ENCODE data around the gene ARSD.
"Not testable (repeated sequence)": the region's sequence is repeated elsewhere in the genome, so short reads cannot be mapped to it uniquely, and the experiment has no call there.

Gene ARSD

GRCh38 chrX:2897311-2897689 is 31.8 kb downstream of the ARSD start:
- Histone ChIP-seq H3K36me3 (ENCODE audit: insufficient read depth, low read length) (peaks cover 8% of the 10 kb centered on the region), H3K27me3 (ENCODE audit: insufficient read depth, low read length) (no peaks in the 10 kb centered on the region), H2AFZ (ENCODE audit: low read depth, low read length) (no peak overlapping the region), H3K4me3 (ENCODE audit: low read length) (no peak overlapping the region), H3K4me1 (ENCODE audit: insufficient read depth, low read length) (peaks cover 7% of the 10 kb centered on the region), H3K9me3 (ENCODE audit: low read length) (peaks cover 5% of the 10 kb centered on the region)

GRCh38 chrX:2894885-2895292 is 34.2 kb downstream of the ARSD start:
- Histone ChIP-seq H3K9me3 (ENCODE audit: low read length) (no peaks in the 10 kb centered on the region), H3K36me3 (ENCODE audit: insufficient read depth, low read length) (peaks cover 8% of the 10 kb centered on the region), H3K27me3 (ENCODE audit: insufficient read depth, low read length) (no peaks in the 10 kb centered on the region), H3K4me1 (ENCODE audit: insufficient read depth, low read length) (peaks cover 13% of the 10 kb centered on the region), H3K4me3 (ENCODE audit: low read length) (no peak overlapping the region), H2AFZ (ENCODE audit: low read depth, low read length) (no peak overlapping the region)

GRCh38 chrX:2892816-2893215 is 36.3 kb downstream of the ARSD start:
- peaks cover 11% of the 10 kb centered on the region for H3K4me1 ChIP-seq (ENCODE audit: insufficient read depth, low read length)
- no peaks in the 10 kb centered on the region for H3K9me3 ChIP-seq (ENCODE audit: low read length)
- H3K27me3 ChIP-seq (ENCODE audit: insufficient read depth, low read length), result no peaks in the 10 kb centered on the region
- no peak overlapping the region for H2AFZ ChIP-seq (ENCODE audit: low read depth, low read length)
- peaks cover 8% of the 10 kb centered on the region for H3K36me3 ChIP-seq (ENCODE audit: insufficient read depth, low read length)
- H3K4me3 ChIP-seq (ENCODE audit: low read length), result no peak overlapping the region

- H3K27me3 ChIP-seq (ENCODE audit: insufficient read depth, low read length); H3K4me1 ChIP-seq (ENCODE audit: insufficient read depth, low read length); H3K9me3 ChIP-seq (ENCODE audit: low read length); H2AFZ ChIP-seq (ENCODE audit: low read depth, low read length); H3K4me3 ChIP-seq (ENCODE audit: low read length); H3K36me3 ChIP-seq (ENCODE audit: insufficient read depth, low read length): not testable (repeated sequence)
Measured at GRCh38 chrX:2890536-2891460, 38.3 kb downstream of the ARSD start.

GRCh38 chrX:2889706-2890490 is 39.2 kb downstream of the ARSD start:
- not testable (repeated sequence) for H2AFZ ChIP-seq (ENCODE audit: low read depth, low read length); H3K4me1 ChIP-seq (ENCODE audit: insufficient read depth, low read length); H3K4me3 ChIP-seq (ENCODE audit: low read length)

GRCh38 chrX:2889045-2889605 is 40.0 kb downstream of the ARSD start:
- Histone ChIP-seq H2AFZ (ENCODE audit: low read depth, low read length) (no peak overlapping the region), H3K4me3 (ENCODE audit: low read length) (no peak overlapping the region), H3K9me3 (ENCODE audit: low read length) (no peaks in the 10 kb centered on the region), H3K27me3 (ENCODE audit: insufficient read depth, low read length) (no peaks in the 10 kb centered on the region), H3K36me3 (ENCODE audit: insufficient read depth, low read length) (peaks cover 12% of the 10 kb centered on the region), H3K4me1 (ENCODE audit: insufficient read depth, low read length) (peaks cover 6% of the 10 kb centered on the region)

More at GRCh38 chrX:2889706-2890490, 39.2 kb downstream of the ARSD start:
- not testable (repeated sequence) for H3K36me3 ChIP-seq (ENCODE audit: insufficient read depth, low read length); H3K27me3 ChIP-seq (ENCODE audit: insufficient read depth, low read length); H3K9me3 ChIP-seq (ENCODE audit: low read length)

GRCh38 chrX:2888309-2888708 is 40.8 kb downstream of the ARSD start:
- Histone ChIP-seq H3K4me1 (ENCODE audit: insufficient read depth, low read length) (peaks cover 6% of the 10 kb centered on the region), H2AFZ (ENCODE audit: low read depth, low read length) (no peak overlapping the region), H3K4me3 (ENCODE audit: low read length) (no peak overlapping the region), H3K27me3 (ENCODE audit: insufficient read depth, low read length) (no peaks in the 10 kb centered on the region), H3K36me3 (ENCODE audit: insufficient read depth, low read length) (peaks cover 17% of the 10 kb centered on the region), H3K9me3 (ENCODE audit: low read length) (peaks cover 5% of the 10 kb centered on the region)

- H3K36me3 ChIP-seq (ENCODE audit: insufficient read depth, low read length), result peaks cover 36% of the 10 kb centered on the region
Measured at GRCh38 chrX:2883770-2884169, 45.4 kb downstream of the ARSD start.

GRCh38 chrX:2879670-2880069 is 49.5 kb downstream of the ARSD start:
- Histone ChIP-seq H3K36me3 (ENCODE audit: insufficient read depth, low read length) (peaks cover 56% of the 10 kb centered on the region), H3K4me3 (ENCODE audit: low read length) (no peak overlapping the region), H2AFZ (ENCODE audit: low read depth, low read length) (no peak overlapping the region), H3K4me1 (ENCODE audit: insufficient read depth, low read length) (no peaks in the 10 kb centered on the region), H3K27me3 (ENCODE audit: insufficient read depth, low read length) (no peaks in the 10 kb centered on the region), H3K9me3 (ENCODE audit: low read length) (peaks cover 23% of the 10 kb centered on the region)

More at GRCh38 chrX:2883770-2884169, 45.4 kb downstream of the ARSD start:
- Histone ChIP-seq H3K9me3 (ENCODE audit: low read length) (peaks cover 17% of the 10 kb centered on the region), H2AFZ (ENCODE audit: low read depth, low read length) (no peak overlapping the region), H3K4me3 (ENCODE audit: low read length) (no peak overlapping the region), H3K4me1 (ENCODE audit: insufficient read depth, low read length) (no peaks in the 10 kb centered on the region), H3K27me3 (ENCODE audit: insufficient read depth, low read length) (no peaks in the 10 kb centered on the region)

GRCh38 chrX:2878563-2878962 is 50.6 kb downstream of the ARSD start:
- Histone ChIP-seq H3K4me1 (ENCODE audit: insufficient read depth, low read length) (no peaks in the 10 kb centered on the region), H3K27me3 (ENCODE audit: insufficient read depth, low read length) (no peaks in the 10 kb centered on the region), H3K36me3 (ENCODE audit: insufficient read depth, low read length) (peaks cover 48% of the 10 kb centered on the region), H3K9me3 (ENCODE audit: low read length) (peaks cover 24% of the 10 kb centered on the region), H2AFZ (ENCODE audit: low read depth, low read length) (no peak overlapping the region), H3K4me3 (ENCODE audit: low read length) (no peak overlapping the region)

- peaks cover 34% of the 10 kb centered on the region for H3K36me3 ChIP-seq (ENCODE audit: insufficient read depth, low read length)
- no peaks in the 10 kb centered on the region for H3K27me3 ChIP-seq (ENCODE audit: insufficient read depth, low read length)
- H3K4me1 ChIP-seq (ENCODE audit: insufficient read depth, low read length), result peaks cover 4% of the 10 kb centered on the region
- H2AFZ ChIP-seq (ENCODE audit: low read depth, low read length), result no peak overlapping the region
- H3K9me3 ChIP-seq (ENCODE audit: low read length), result peaks cover 16% of the 10 kb centered on the region
- no peak overlapping the region for H3K4me3 ChIP-seq (ENCODE audit: low read length)
Measured at GRCh38 chrX:2875798-2876399, 53.2 kb downstream of the ARSD start.

GRCh38 chrX:2875136-2875481 is 54.0 kb downstream of the ARSD start:
- Histone ChIP-seq H2AFZ (ENCODE audit: low read depth, low read length) (no peak overlapping the region), H3K4me3 (ENCODE audit: low read length) (no peak overlapping the region), H3K36me3 (ENCODE audit: insufficient read depth, low read length) (peaks cover 31% of the 10 kb centered on the region), H3K27me3 (ENCODE audit: insufficient read depth, low read length) (no peaks in the 10 kb centered on the region), H3K4me1 (ENCODE audit: insufficient read depth, low read length) (peaks cover 4% of the 10 kb centered on the region), H3K9me3 (ENCODE audit: low read length) (peaks cover 16% of the 10 kb centered on the region)

Measured in neuron (in vitro differentiated cells).